A673 (cell line): ENCODE measurements around the gene KLRC4.

Experiments used
- EZH2 ChIP-seq: fragments of 200-600 bp; sonication (generic); IDR thresholded peaks from 2 replicates; pipeline ENCODE4 v1.6.1; 2017; ENCODE audit warnings: borderline replicate concordance, low read depth, mild to moderate bottlenecking, mixed read lengths, antibody characterized with exemption, low read length; ENCODE audit not compliant: poor library complexity, severe bottlenecking
- TF ChIP-seq, protein P1 (sequence below): fragments of 300-800, 200-600 bp; sonication (generic); conservative IDR thresholded peaks from 2 replicates; pipeline ENCODE4 v1.5.1; 2017; ENCODE audit warnings: low read depth, mild to moderate bottlenecking, antibody characterized with exemption, low read length, moderate library complexity, mixed read lengths

GRCh38 chr12:10365696-10366405, 43.7 kb downstream of the KLRC4 start:
- TF ChIP-seq, protein P1, sequence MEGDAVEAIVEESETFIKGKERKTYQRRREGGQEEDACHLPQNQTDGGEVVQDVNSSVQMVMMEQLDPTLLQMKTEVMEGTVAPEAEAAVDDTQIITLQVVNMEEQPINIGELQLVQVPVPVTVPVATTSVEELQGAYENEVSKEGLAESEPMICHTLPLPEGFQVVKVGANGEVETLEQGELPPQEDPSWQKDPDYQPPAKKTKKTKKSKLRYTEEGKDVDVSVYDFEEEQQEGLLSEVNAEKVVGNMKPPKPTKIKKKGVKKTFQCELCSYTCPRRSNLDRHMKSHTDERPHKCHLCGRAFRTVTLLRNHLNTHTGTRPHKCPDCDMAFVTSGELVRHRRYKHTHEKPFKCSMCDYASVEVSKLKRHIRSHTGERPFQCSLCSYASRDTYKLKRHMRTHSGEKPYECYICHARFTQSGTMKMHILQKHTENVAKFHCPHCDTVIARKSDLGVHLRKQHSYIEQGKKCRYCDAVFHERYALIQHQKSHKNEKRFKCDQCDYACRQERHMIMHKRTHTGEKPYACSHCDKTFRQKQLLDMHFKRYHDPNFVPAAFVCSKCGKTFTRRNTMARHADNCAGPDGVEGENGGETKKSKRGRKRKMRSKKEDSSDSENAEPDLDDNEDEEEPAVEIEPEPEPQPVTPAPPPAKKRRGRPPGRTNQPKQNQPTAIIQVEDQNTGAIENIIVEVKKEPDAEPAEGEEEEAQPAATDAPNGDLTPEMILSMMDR, result 0 out of 2 replicates have a peak, but pooled peaks have one; percentile 16
- no peak for TF ChIP-seq EZH2
